Loucy (cell line): Measurements from ENCODE around the gene ZNF536.

ENCODE experiments used
- H2AFZ ChIP-seq: fragments of 200-600 bp; sonication (generic); 2 replicates; pipeline ENCODE4 v1.6.0; 2016; ENCODE audit warnings: antibody characterized with exemption, mild to moderate bottlenecking, low read length, moderate library complexity
- H3F3A ChIP-seq: fragments of 200-600 bp; 2 replicates; pipeline ENCODE4 v1.6.0; 2016; ENCODE audit warnings: antibody characterized with exemption, low read depth, mild to moderate bottlenecking
- H3K27me3 ChIP-seq: fragments of 200-600 bp; sonication (generic); 2 replicates; pipeline ENCODE4 v1.6.1; 2014; ENCODE audit warnings: low read length, mild to moderate bottlenecking; ENCODE audit not compliant: insufficient read depth, poor library complexity, severe bottlenecking
- H3K36me3 ChIP-seq: fragments of 200-600 bp; sonication (generic); 2 replicates; pipeline ENCODE4 v1.6.1; 2016; ENCODE audit warnings: low read length; ENCODE audit not compliant: insufficient read depth
- H3K4me1 ChIP-seq: fragments of 200-600 bp; sonication (generic); 2 replicates; pipeline ENCODE4 v1.5.1; 2014; ENCODE audit warnings: low read length, mild to moderate bottlenecking; ENCODE audit not compliant: insufficient read depth, poor library complexity, severe bottlenecking
- H3K4me2 ChIP-seq: fragments of 200-600 bp; sonication (generic); 2 replicates; pipeline ENCODE4 v1.6.0; 2014; ENCODE audit warnings: antibody characterized with exemption, low read length, low read depth, mild to moderate bottlenecking; ENCODE audit not compliant: poor library complexity, severe bottlenecking
- H3K4me3 ChIP-seq: fragments of 200-600 bp; sonication (generic); 2 replicates; pipeline ENCODE4 v1.5.1; 2014; ENCODE audit warnings: low read length, mild to moderate bottlenecking, mixed read lengths; ENCODE audit not compliant: poor library complexity, severe bottlenecking
- H3K79me2 ChIP-seq: fragments of 200-600 bp; sonication (generic); 2 replicates; pipeline ENCODE4 v1.6.1; 2014; ENCODE audit warnings: low read length; ENCODE audit not compliant: insufficient read depth
- H3K9ac ChIP-seq: fragments of 200-600 bp; sonication (generic); 2 replicates; pipeline ENCODE4 v1.6.0; 2014; ENCODE audit warnings: mild to moderate bottlenecking, low read depth, low read length, moderate library complexity; ENCODE audit not compliant: poor library complexity, severe bottlenecking
- H3K9me2 ChIP-seq: fragments of 200-600 bp; sonication (generic); replicated peaks from 2 replicates; pipeline ENCODE4 v1.6.1; 2016; ENCODE audit warnings: low read depth, low read length, mixed read lengths
- H3K9me3 ChIP-seq: fragments of 200-600 bp; sonication (generic); 2 replicates; pipeline ENCODE4 v1.6.1; 2014; ENCODE audit warnings: mild to moderate bottlenecking, antibody characterized with exemption, low read length, low read depth; ENCODE audit not compliant: insufficient read depth
- H4K20me1 ChIP-seq: fragments of 200-600 bp; sonication (generic); 2 replicates; pipeline ENCODE4 v1.6.0; 2014; ENCODE audit warnings: antibody characterized with exemption, low read length, mild to moderate bottlenecking; ENCODE audit not compliant: insufficient read depth, poor library complexity, severe bottlenecking
- EZH2phosphoT487 ChIP-seq: fragments of 200-600 bp; IDR thresholded peaks from 2 replicates; pipeline ENCODE4 v1.6.1; 2018; ENCODE audit warnings: antibody characterized with exemption, mild to moderate bottlenecking, moderate library complexity, borderline replicate concordance
- TF ChIP-seq, protein P1 (sequence below): fragments of 200-600 bp; sonication (generic); conservative IDR thresholded peaks from 2 replicates; pipeline ENCODE4 v1.5.1; 2014; ENCODE audit warnings: mild to moderate bottlenecking, antibody characterized with exemption, low read length

Gene ZNF536

DNA sequence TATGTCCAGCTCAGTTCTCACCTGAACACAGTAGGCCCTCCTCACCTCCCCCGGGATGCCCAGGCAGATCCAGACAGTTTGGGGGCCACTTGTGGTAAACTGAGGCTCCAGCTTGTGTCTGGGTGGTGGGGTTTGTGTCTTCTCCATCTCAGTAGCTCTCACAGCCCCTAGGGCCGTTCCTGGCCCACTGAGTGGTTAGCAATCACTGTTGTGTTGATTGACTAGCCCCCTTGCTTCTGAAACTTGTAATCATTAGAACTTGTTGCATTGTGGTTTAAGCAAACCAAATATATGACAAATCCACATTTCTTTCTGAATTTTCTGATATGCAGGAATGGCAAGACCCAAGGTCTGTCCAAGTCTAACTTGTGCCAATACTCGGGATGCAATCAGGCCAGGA lies 13.9 kb upstream of the ZNF536 start:
- Histone ChIP-seq H3K79me2 (no peaks in the 10 kb centered on the region), H3K4me2 (no peak overlapping the region), H3K36me3 (no peaks in the 10 kb centered on the region), H3K4me1 (peaks cover 74% of the 10 kb centered on the region), H3K9ac (peak overlapping the region; percentile 80), H3K9me2 (no peaks in the 10 kb centered on the region), H3F3A (peaks cover 17% of the 10 kb centered on the region), H3K27me3 (no peaks in the 10 kb centered on the region), H4K20me1 (no peaks in the 10 kb centered on the region), H3K9me3 (no peaks in the 10 kb centered on the region), H3K4me3 (no peak overlapping the region), H2AFZ (0 out of 2 replicates have a peak overlapping the region, but pooled peaks have one; percentile 14)
- no peak for TF ChIP-seq EZH2phosphoT487
- TF ChIP-seq, protein P1, sequence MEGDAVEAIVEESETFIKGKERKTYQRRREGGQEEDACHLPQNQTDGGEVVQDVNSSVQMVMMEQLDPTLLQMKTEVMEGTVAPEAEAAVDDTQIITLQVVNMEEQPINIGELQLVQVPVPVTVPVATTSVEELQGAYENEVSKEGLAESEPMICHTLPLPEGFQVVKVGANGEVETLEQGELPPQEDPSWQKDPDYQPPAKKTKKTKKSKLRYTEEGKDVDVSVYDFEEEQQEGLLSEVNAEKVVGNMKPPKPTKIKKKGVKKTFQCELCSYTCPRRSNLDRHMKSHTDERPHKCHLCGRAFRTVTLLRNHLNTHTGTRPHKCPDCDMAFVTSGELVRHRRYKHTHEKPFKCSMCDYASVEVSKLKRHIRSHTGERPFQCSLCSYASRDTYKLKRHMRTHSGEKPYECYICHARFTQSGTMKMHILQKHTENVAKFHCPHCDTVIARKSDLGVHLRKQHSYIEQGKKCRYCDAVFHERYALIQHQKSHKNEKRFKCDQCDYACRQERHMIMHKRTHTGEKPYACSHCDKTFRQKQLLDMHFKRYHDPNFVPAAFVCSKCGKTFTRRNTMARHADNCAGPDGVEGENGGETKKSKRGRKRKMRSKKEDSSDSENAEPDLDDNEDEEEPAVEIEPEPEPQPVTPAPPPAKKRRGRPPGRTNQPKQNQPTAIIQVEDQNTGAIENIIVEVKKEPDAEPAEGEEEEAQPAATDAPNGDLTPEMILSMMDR, result no peak

DNA sequence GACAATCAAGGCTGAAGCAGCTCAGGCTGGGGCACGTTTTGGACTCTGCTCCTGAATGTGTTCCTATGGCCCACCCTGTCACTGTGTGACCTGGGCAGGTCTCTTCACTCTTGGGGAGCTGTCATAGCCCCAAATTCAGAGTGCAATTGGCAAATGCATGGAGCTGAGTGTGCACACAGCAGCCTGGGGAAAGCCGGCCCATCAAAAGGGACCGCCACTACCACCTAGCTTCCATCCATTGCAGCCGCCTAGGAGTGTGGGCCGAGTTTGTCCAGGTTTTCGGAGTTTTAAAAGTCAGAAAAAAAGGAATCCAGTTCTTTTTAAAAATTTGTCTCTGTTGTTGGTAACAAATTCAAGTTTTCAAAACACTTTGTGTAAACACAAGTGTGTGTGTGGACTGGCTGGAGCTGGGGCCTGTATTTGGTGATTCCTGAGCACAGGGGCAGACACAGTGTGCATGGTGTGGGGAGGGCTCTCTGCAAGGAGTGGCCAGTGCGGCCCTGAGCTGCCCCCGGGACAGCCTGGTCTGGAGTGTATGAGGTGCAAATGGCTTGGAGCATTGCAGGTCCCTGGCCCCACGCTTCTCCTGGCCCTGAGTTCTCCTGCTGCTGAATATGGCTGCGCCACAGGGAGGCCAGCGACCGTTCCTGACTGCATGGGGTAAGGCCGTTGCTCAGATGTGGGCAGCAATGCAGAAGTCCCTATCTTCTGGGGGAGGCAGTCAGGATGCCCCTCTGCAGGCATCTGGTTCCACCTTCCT lies 13.2 kb upstream of the ZNF536 start:
- H3K4me3 ChIP-seq, result peak overlapping the region; percentile 69

DNA sequence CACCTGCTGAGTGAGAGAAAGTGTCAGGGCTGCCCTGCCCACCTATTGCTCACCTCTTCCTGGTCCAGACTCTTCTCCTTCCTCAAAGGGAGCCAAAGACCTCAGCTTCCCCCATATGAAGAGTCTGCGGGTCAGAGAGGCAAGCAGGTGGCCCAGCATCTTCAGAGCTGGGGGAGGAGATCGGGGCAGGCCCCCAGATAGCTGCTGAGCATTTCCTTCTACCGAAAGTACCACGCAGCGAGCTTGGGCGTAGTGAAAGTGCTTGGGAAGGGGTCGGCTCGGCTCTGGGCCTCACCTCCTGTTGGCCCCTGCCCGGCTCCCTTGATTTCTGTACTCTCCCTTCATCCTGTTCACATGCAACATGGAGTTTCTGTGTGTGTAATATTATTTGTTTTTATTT lies 12.2 kb upstream of the ZNF536 start:
- Histone ChIP-seq H3K9me3 (no peaks in the 10 kb centered on the region), H3F3A (peaks cover 17% of the 10 kb centered on the region), H3K36me3 (no peaks in the 10 kb centered on the region), H3K4me1 (peaks cover 80% of the 10 kb centered on the region), H3K9me2 (no peaks in the 10 kb centered on the region), H3K27me3 (no peaks in the 10 kb centered on the region), H3K4me3 (peak overlapping the region; percentile 69), H3K9ac (peak overlapping the region; percentile 80), H3K79me2 (no peaks in the 10 kb centered on the region), H4K20me1 (no peaks in the 10 kb centered on the region), H2AFZ (peak overlapping the region; percentile 68; the same call in 1 of the 2 replicates), H3K4me2 (peak overlapping the region; percentile 77)
- TF ChIP-seq EZH2phosphoT487, result no peak
- TF ChIP-seq, protein P1, result no peak

More for the DNA sequence above, 13.2 kb upstream of the ZNF536 start:
- peak overlapping the region; percentile 77 for H3K4me2 ChIP-seq
- peak overlapping the region; percentile 80 for H3K9ac ChIP-seq
- 0 out of 2 replicates have a peak overlapping the region, but pooled peaks have one; percentile 14 for H2AFZ ChIP-seq
- H3K9me2 ChIP-seq, result no peaks in the 10 kb centered on the region
- H3K9me3 ChIP-seq, result no peaks in the 10 kb centered on the region
- H3K36me3 ChIP-seq, result no peaks in the 10 kb centered on the region
- H4K20me1 ChIP-seq, result no peaks in the 10 kb centered on the region
- H3K4me1 ChIP-seq, result peaks cover 79% of the 10 kb centered on the region
- H3K27me3 ChIP-seq, result no peaks in the 10 kb centered on the region
- no peaks in the 10 kb centered on the region for H3K79me2 ChIP-seq
- H3F3A ChIP-seq, result peaks cover 17% of the 10 kb centered on the region
- TF ChIP-seq EZH2phosphoT487, result no peak
- TF ChIP-seq, protein P1, result no peak
